Measurements from ENCODE around the gene SEMA5A.

SEMA5A gene

DNA sequence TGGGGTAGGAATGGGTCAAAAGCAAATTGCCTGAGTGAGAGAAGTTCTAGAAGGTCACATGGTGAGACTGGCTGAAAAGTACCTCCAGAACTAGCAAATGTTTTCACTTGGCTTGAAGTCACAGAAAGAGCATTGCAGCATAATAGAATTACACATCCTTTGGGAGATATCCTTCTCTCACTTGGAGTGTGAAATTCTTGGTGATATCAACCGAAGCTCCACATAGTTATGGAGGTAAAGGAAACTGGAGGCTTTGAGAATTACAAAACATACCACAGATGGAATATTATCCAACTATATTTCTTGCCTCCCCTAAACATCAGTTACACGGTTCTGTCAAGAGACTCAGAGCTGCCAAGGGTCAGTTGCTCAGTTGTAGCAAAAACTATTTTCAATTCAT is 182.4 kb downstream of the SEMA5A start:
- DNase-seq (ENCODE audit: low read depth in 1 of 2, low spot score in 1 of 2) = no peak
- Histone ChIP-seq H3K4me3 (replicated peaks; ENCODE audit: insufficient read depth, low read length) (no peak overlapping the region), H3K27me3 (ENCODE audit: insufficient read depth, poor library complexity, severe bottlenecking) (no peaks in the 10 kb centered on the region), H3K27ac (replicated peaks) (no peak overlapping the region)
- TF ChIP-seq, protein P1, sequence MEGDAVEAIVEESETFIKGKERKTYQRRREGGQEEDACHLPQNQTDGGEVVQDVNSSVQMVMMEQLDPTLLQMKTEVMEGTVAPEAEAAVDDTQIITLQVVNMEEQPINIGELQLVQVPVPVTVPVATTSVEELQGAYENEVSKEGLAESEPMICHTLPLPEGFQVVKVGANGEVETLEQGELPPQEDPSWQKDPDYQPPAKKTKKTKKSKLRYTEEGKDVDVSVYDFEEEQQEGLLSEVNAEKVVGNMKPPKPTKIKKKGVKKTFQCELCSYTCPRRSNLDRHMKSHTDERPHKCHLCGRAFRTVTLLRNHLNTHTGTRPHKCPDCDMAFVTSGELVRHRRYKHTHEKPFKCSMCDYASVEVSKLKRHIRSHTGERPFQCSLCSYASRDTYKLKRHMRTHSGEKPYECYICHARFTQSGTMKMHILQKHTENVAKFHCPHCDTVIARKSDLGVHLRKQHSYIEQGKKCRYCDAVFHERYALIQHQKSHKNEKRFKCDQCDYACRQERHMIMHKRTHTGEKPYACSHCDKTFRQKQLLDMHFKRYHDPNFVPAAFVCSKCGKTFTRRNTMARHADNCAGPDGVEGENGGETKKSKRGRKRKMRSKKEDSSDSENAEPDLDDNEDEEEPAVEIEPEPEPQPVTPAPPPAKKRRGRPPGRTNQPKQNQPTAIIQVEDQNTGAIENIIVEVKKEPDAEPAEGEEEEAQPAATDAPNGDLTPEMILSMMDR (IDR thresholded peaks at IDR 0.05; ENCODE audit: insufficient read depth, low read length) = no peak
- TF ChIP-seq POLR2AphosphoS5 (IDR thresholded peaks at IDR 0.05; ENCODE audit: low read depth) (no peak), SPI1 (IDR thresholded peaks at IDR 0.05; ENCODE audit: borderline replicate concordance, low read depth) (no peak), GABPA (IDR thresholded peaks at IDR 0.05; ENCODE audit: low read depth) (no peak)
- TF ChIP-seq, protein P2, sequence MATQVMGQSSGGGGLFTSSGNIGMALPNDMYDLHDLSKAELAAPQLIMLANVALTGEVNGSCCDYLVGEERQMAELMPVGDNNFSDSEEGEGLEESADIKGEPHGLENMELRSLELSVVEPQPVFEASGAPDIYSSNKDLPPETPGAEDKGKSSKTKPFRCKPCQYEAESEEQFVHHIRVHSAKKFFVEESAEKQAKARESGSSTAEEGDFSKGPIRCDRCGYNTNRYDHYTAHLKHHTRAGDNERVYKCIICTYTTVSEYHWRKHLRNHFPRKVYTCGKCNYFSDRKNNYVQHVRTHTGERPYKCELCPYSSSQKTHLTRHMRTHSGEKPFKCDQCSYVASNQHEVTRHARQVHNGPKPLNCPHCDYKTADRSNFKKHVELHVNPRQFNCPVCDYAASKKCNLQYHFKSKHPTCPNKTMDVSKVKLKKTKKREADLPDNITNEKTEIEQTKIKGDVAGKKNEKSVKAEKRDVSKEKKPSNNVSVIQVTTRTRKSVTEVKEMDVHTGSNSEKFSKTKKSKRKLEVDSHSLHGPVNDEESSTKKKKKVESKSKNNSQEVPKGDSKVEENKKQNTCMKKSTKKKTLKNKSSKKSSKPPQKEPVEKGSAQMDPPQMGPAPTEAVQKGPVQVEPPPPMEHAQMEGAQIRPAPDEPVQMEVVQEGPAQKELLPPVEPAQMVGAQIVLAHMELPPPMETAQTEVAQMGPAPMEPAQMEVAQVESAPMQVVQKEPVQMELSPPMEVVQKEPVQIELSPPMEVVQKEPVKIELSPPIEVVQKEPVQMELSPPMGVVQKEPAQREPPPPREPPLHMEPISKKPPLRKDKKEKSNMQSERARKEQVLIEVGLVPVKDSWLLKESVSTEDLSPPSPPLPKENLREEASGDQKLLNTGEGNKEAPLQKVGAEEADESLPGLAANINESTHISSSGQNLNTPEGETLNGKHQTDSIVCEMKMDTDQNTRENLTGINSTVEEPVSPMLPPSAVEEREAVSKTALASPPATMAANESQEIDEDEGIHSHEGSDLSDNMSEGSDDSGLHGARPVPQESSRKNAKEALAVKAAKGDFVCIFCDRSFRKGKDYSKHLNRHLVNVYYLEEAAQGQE (IDR thresholded peaks at IDR 0.05; ENCODE audit: insufficient replicate concordance, low read depth) = no peak

DNA sequence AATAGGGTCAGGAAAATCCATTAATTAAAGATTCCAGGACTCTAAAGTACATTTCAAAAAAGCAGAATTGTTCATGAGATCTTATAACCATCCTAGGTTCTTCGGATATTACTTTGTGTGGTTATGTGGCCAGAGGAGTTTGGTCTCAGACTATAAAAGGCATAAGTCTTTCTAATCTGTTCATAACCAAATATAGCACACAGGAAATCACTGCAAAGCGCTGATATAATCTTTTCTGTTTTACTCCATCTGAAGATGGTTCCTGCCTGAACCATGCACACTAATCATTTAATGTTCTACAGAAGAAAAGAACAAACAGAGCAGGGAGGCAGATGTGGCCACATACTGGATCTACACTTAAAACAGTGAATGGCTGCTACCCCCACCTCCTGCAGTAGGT is 182.8 kb downstream of the SEMA5A start:
- Histone ChIP-seq H3K4me3 (replicated peaks; ENCODE audit: insufficient read depth, low read length) (no peak overlapping the region), H3K27me3 (ENCODE audit: insufficient read depth, poor library complexity, severe bottlenecking) (no peaks in the 10 kb centered on the region), H3K27ac (replicated peaks) (no peak overlapping the region)
- DNase-seq (ENCODE audit: low read depth in 1 of 2, low spot score in 1 of 2) = no peak
- TF ChIP-seq GABPA (IDR thresholded peaks at IDR 0.05; ENCODE audit: low read depth) (no peak), SPI1 (IDR thresholded peaks at IDR 0.05; ENCODE audit: borderline replicate concordance, low read depth) (no peak), POLR2AphosphoS5 (IDR thresholded peaks at IDR 0.05; ENCODE audit: low read depth) (no peak)
- TF ChIP-seq, protein P2 (IDR thresholded peaks at IDR 0.05; ENCODE audit: insufficient replicate concordance, low read depth) = no peak
- TF ChIP-seq, protein P1 (IDR thresholded peaks at IDR 0.05; ENCODE audit: insufficient read depth, low read length) = no peak

DNA sequence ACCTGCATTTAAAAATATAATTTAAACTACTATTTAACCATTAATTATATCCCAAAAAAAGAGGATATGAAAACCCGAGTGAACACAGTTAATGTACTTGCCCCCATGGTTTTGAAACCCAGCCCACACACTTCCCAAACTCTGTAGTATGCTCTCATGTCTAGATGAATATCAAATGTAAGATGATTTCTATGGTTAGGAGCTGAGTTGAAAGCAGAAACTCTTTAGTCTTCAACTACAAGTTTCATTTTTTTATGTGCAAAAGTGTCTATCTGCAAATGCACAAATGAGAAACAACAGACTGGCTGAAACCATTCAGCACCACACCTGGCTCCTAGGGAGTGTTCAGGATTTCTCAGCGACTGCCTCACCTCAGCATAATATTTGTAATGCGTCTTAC is 183.3 kb downstream of the SEMA5A start:
- DNase-seq (ENCODE audit: low read depth in 1 of 2, low spot score in 1 of 2) = no peak
- Histone ChIP-seq H3K27ac (replicated peaks) (no peak overlapping the region), H3K27me3 (ENCODE audit: insufficient read depth, poor library complexity, severe bottlenecking) (no peaks in the 10 kb centered on the region), H3K4me3 (replicated peaks; ENCODE audit: insufficient read depth, low read length) (no peak overlapping the region)
- TF ChIP-seq, protein P1 (IDR thresholded peaks at IDR 0.05; ENCODE audit: insufficient read depth, low read length) = no peak
- TF ChIP-seq SPI1 (IDR thresholded peaks at IDR 0.05; ENCODE audit: borderline replicate concordance, low read depth) (no peak), POLR2AphosphoS5 (IDR thresholded peaks at IDR 0.05; ENCODE audit: low read depth) (no peak), GABPA (IDR thresholded peaks at IDR 0.05; ENCODE audit: low read depth) (no peak)
- TF ChIP-seq, protein P2 (IDR thresholded peaks at IDR 0.05; ENCODE audit: insufficient replicate concordance, low read depth) = no peak
